RKO (cell line): Measurements from ENCODE around the gene IRAK1.

Source experiments
- DNase-seq: peaks from one replicate; pipeline ENCODE4 v3.0.0-alpha.2; 2016; ENCODE audit warnings: low spot score

IRAK1 gene

GRCh38 chrX:154019633-154020528 is at the start of gene IRAK1:
TSS of gene IRAK1 (minus strand) at chrX:154019902. CDS start at chrX:154019812, 90 bp downstream.
- DNase-seq, result peak; percentile 67

- no peak for DNase-seq
Measured at GRCh38 chrX:154068560-154068959, 48.9 kb upstream of the IRAK1 start.

GRCh38 chrX:154064637-154065435 is 45.1 kb upstream of the IRAK1 start:
- DNase-seq, result no peak

GRCh38 chrX:154063234-154063633 is 43.5 kb upstream of the IRAK1 start:
- DNase-seq, result no peak

GRCh38 chrX:154061801-154062200 is 42.1 kb upstream of the IRAK1 start:
- no peak for DNase-seq

- DNase-seq, result no peak
Measured at GRCh38 chrX:154059729-154060245, 40.1 kb upstream of the IRAK1 start.

- no peak for DNase-seq
Measured at GRCh38 chrX:154059231-154059630, 39.5 kb upstream of the IRAK1 start.

GRCh38 chrX:154058214-154058997 is 38.7 kb upstream of the IRAK1 start:
- DNase-seq, result no peak

GRCh38 chrX:154057791-154058190 is 38.1 kb upstream of the IRAK1 start:
- no peak for DNase-seq

- no peak for DNase-seq
Measured at GRCh38 chrX:154056770-154057241, 37.1 kb upstream of the IRAK1 start.

GRCh38 chrX:154051201-154051810 is 31.6 kb upstream of the IRAK1 start:
- peak; percentile 62 for DNase-seq

- DNase-seq, result no peak
Measured at GRCh38 chrX:154050113-154050495, 30.4 kb upstream of the IRAK1 start.

GRCh38 chrX:154049209-154050112 is 29.8 kb upstream of the IRAK1 start:
- no peak for DNase-seq

GRCh38 chrX:154048398-154048797 is 28.7 kb upstream of the IRAK1 start:
- no peak for DNase-seq

GRCh38 chrX:154046940-154047610 is 27.4 kb upstream of the IRAK1 start:
- DNase-seq, result no peak

GRCh38 chrX:154046031-154046781 is 26.5 kb upstream of the IRAK1 start:
- DNase-seq, result no peak

- no peak for DNase-seq
Measured at GRCh38 chrX:154044091-154044490, 24.4 kb upstream of the IRAK1 start.

- no peak for DNase-seq
Measured at GRCh38 chrX:154043003-154043763, 23.5 kb upstream of the IRAK1 start.
